Measurements from ENCODE around the gene B3GAT3. TPM values are rescaled to one million over a fixed set of nuclear protein-coding genes. Genes with fewer than 3 reads are reported as not detected.
A peak's percentile ranks its signal among the peaks of the same experiment; 100 is the strongest.

B3GAT3 gene
- total RNA-seq, 2 donors from 2014 or later = 38.6 to 53.9 TPM

- Histone ChIP-seq H3K4me1 (ENCODE audit: control insufficient read depth, insufficient read depth, low read length) (peaks cover 6% of the 10 kb centered on the region), H3K36me3 (ENCODE audit: control insufficient read depth, insufficient read depth, low read length) (peaks cover 81% of the 10 kb centered on the region), H3K9ac (ENCODE audit: extremely low read depth, low read length, poor library complexity, severe bottlenecking) (no peak overlapping the region), H3K9me3 (ENCODE audit: control insufficient read depth, low read length) (no peaks in the 10 kb centered on the region), H3K4me3 (ENCODE audit: low read length) (no peak overlapping the region), H3K27ac (ENCODE audit: low read depth, low read length) (no peak overlapping the region), H3K27me3 (ENCODE audit: control insufficient read depth, insufficient read depth, low read length, poor library complexity, severe bottlenecking) (no peaks in the 10 kb centered on the region)
- H3K4me1 Mint-ChIP-seq = peaks cover 45% of the 10 kb centered on the region
- H3K36me3 Mint-ChIP-seq (ENCODE audit: low read depth) = peaks cover 80% of the 10 kb centered on the region
- no peak overlapping the region for H3K27ac Mint-ChIP-seq
- H3K9me3 Mint-ChIP-seq = no peaks in the 10 kb centered on the region
- no peaks in the 10 kb centered on the region for H3K27me3 Mint-ChIP-seq (ENCODE audit: insufficient read depth)
- TF ChIP-seq, protein P1, sequence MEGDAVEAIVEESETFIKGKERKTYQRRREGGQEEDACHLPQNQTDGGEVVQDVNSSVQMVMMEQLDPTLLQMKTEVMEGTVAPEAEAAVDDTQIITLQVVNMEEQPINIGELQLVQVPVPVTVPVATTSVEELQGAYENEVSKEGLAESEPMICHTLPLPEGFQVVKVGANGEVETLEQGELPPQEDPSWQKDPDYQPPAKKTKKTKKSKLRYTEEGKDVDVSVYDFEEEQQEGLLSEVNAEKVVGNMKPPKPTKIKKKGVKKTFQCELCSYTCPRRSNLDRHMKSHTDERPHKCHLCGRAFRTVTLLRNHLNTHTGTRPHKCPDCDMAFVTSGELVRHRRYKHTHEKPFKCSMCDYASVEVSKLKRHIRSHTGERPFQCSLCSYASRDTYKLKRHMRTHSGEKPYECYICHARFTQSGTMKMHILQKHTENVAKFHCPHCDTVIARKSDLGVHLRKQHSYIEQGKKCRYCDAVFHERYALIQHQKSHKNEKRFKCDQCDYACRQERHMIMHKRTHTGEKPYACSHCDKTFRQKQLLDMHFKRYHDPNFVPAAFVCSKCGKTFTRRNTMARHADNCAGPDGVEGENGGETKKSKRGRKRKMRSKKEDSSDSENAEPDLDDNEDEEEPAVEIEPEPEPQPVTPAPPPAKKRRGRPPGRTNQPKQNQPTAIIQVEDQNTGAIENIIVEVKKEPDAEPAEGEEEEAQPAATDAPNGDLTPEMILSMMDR (conservative IDR thresholded peaks at IDR 0.05) = no peak
- no peak for DNase-seq
- H3K4me3 Mint-ChIP-seq = no peak overlapping the region
- WGBS, 2 experiments (ENCODE audit: insufficient coverage in 1 of 2, insufficient read length in 1 of 2) = 88 to 100% methylated on average over 1 of the region's 1 CpG
Observed at GRCh38 chr11:62569611-62570010, 52.2 kb downstream of the B3GAT3 start.

DNA sequence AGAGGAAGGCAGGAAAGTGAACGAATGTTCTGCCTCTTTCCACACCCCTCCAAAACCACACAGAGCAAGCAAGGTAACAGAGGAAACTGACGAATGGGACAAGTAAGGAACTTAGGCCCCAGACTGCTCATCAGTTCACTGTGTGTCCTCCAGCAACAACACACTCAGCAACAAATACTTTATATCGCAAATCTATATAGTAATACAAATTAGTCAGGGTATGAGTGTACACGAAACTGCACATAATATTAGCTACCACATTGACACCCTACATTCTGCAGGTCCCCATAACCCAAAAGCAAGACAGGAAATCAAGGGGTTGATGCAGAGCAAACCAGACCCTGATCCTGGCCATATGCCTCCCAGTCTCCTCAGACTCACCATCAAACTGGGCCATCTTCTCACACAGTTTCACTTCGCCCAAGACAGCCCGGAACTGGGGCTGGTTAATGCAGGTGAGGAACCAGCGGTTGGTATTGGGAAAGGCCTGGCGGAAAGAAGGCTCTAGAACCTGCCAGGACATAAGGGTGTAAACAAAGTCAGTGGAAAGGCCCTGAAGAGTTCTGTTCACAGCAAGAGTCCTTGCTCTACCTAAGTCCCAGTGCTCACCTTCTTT is 54.7 kb downstream of the B3GAT3 start:
- H3K36me3 Mint-ChIP-seq (ENCODE audit: low read depth) = peaks cover 80% of the 10 kb centered on the region
- peaks cover 36% of the 10 kb centered on the region for H3K4me1 Mint-ChIP-seq
- Histone ChIP-seq H3K4me3 (ENCODE audit: low read length) (peak overlapping the region; percentile 45), H3K9me3 (ENCODE audit: control insufficient read depth, low read length) (no peaks in the 10 kb centered on the region), H3K36me3 (ENCODE audit: control insufficient read depth, insufficient read depth, low read length) (peaks cover 89% of the 10 kb centered on the region), H3K4me1 (ENCODE audit: control insufficient read depth, insufficient read depth, low read length) (peaks cover 6% of the 10 kb centered on the region), H3K27ac (ENCODE audit: low read depth, low read length) (no peak overlapping the region), H3K27me3 (ENCODE audit: control insufficient read depth, insufficient read depth, low read length, poor library complexity, severe bottlenecking) (no peaks in the 10 kb centered on the region), H3K9ac (ENCODE audit: extremely low read depth, low read length, poor library complexity, severe bottlenecking) (no peak overlapping the region)
- TF ChIP-seq, protein P1 (conservative IDR thresholded peaks at IDR 0.05) = no peak
- H3K9me3 Mint-ChIP-seq = no peaks in the 10 kb centered on the region
- H3K27me3 Mint-ChIP-seq (ENCODE audit: insufficient read depth) = no peaks in the 10 kb centered on the region
- no peak for DNase-seq
- H3K27ac Mint-ChIP-seq = peak overlapping the region; percentile 66
- 91 to 94% methylated on average over 4 to 7 of the region's 8 CpGs for WGBS, 2 experiments (ENCODE audit: insufficient coverage in 1 of 2, insufficient read length in 1 of 2)
- H3K4me3 Mint-ChIP-seq = no peak overlapping the region

- Histone ChIP-seq H3K4me3 (ENCODE audit: low read length) (no peak overlapping the region), H3K27ac (ENCODE audit: low read depth, low read length) (no peak overlapping the region), H3K27me3 (ENCODE audit: control insufficient read depth, insufficient read depth, low read length, poor library complexity, severe bottlenecking) (no peaks in the 10 kb centered on the region), H3K4me1 (ENCODE audit: control insufficient read depth, insufficient read depth, low read length) (peaks cover under 1% of the 10 kb centered on the region), H3K9ac (ENCODE audit: extremely low read depth, low read length, poor library complexity, severe bottlenecking) (no peak overlapping the region), H3K36me3 (ENCODE audit: control insufficient read depth, insufficient read depth, low read length) (peaks cover 81% of the 10 kb centered on the region), H3K9me3 (ENCODE audit: control insufficient read depth, low read length) (no peaks in the 10 kb centered on the region)
- H3K36me3 Mint-ChIP-seq (ENCODE audit: low read depth) = peaks cover 74% of the 10 kb centered on the region
- DNase-seq = no peak
- no peaks in the 10 kb centered on the region for H3K27me3 Mint-ChIP-seq (ENCODE audit: insufficient read depth)
- peaks cover 35% of the 10 kb centered on the region for H3K4me1 Mint-ChIP-seq
- 97 to 98% methylated on average over 7 to 8 of the region's 8 CpGs for WGBS, 2 experiments (ENCODE audit: insufficient coverage in 1 of 2, insufficient read length in 1 of 2)
- H3K9me3 Mint-ChIP-seq = no peaks in the 10 kb centered on the region
- TF ChIP-seq, protein P1 (conservative IDR thresholded peaks at IDR 0.05) = no peak
- H3K4me3 Mint-ChIP-seq = no peak overlapping the region
- no peak overlapping the region for H3K27ac Mint-ChIP-seq
Observed at GRCh38 chr11:62566247-62566646, 55.5 kb downstream of the B3GAT3 start.

Small RNA genes within 50 kb of the gene (microRNA-seq; reads per million reads assigned to microRNA genes)
- not detected for gene MIR6747 (ENCODE audit: borderline microRNAs expressed)

Other genes starting within 250 kb of the B3GAT3 start
- gene SCGB1A1, start 203.0 kb downstream of the B3GAT3 start, total RNA-seq = not detected
- gene AHNAK, start 75.2 kb downstream of the B3GAT3 start, total RNA-seq = 100 to 1,000 TPM; 109 to 165 TPM
- gene EEF1G, start 48.1 kb downstream of the B3GAT3 start, total RNA-seq = 1,000 to 10,000 TPM; 1,705 to 1,818 TPM
- 10 to 100 TPM; 16.0 to 33.5 TPM for gene TUT1, start 30.5 kb downstream of the B3GAT3 start, total RNA-seq
- gene MTA2, start 20.1 kb downstream of the B3GAT3 start, total RNA-seq = 100 to 1,000 TPM; 131 to 155 TPM
- gene EML3, start 9.2 kb downstream of the B3GAT3 start, total RNA-seq = 10 to 100 TPM; 51.5 to 57.7 TPM
- gene ROM1, start 8.7 kb downstream of the B3GAT3 start, total RNA-seq = 1 to 10 TPM in 1 of 2 donors, under 1 TPM in 1; 0.71 to 1.3 TPM
- gene GANAB, start 24.6 kb upstream of the B3GAT3 start, total RNA-seq = 100 to 1,000 TPM; 377 to 402 TPM
- gene INTS5, start 31.3 kb upstream of the B3GAT3 start, total RNA-seq = 10 to 100 TPM; 19.0 to 21.6 TPM
- 100 to 1,000 TPM; 125 to 140 TPM for gene C11orf98, start 43.2 kb upstream of the B3GAT3 start, total RNA-seq
- gene CSKMT, start 43.3 kb upstream of the B3GAT3 start, total RNA-seq = 10 to 100 TPM; 29.9 to 39.4 TPM
- gene UQCC3, start 49.7 kb upstream of the B3GAT3 start, total RNA-seq = 10 to 100 TPM in 1 of 2 donors, 1 to 10 TPM in 1; 9.2 to 11.1 TPM
- 10 to 100 TPM in 1 of 2 donors, 1 to 10 TPM in 1; 7.5 to 14.1 TPM for gene LBHD1, start 50.3 kb upstream of the B3GAT3 start, total RNA-seq
- 10 to 100 TPM; 89.3 to 96.6 TPM for gene UBXN1, start 57.1 kb upstream of the B3GAT3 start, total RNA-seq
- gene LRRN4CL, start 67.5 kb upstream of the B3GAT3 start, total RNA-seq = under 1 TPM; 0.55 to 0.99 TPM
- gene BSCL2, start 85.4 kb upstream of the B3GAT3 start, total RNA-seq = 10 to 100 TPM; 68.6 to 77.2 TPM
- 1 to 10 TPM in 1 of 2 donors, under 1 TPM in 1; 0.40 to 1.7 TPM for gene GNG3, start 85.7 kb upstream of the B3GAT3 start, total RNA-seq
- 10 to 100 TPM; 48.1 to 49.8 TPM for gene HNRNPUL2, start 105.5 kb upstream of the B3GAT3 start, total RNA-seq
- 10 to 100 TPM; 40.0 to 55.4 TPM for gene TTC9C, start 106.5 kb upstream of the B3GAT3 start, total RNA-seq
- 10 to 100 TPM; 16.9 to 33.8 TPM for gene ZBTB3, start 132.2 kb upstream of the B3GAT3 start, total RNA-seq
- gene POLR2G, start 139.6 kb upstream of the B3GAT3 start, total RNA-seq = 100 to 1,000 TPM; 107 to 137 TPM
- gene TAF6L, start 149.4 kb upstream of the B3GAT3 start, total RNA-seq = 10 to 100 TPM; 37.4 to 41.7 TPM
- gene TMEM179B, start 165.4 kb upstream of the B3GAT3 start, total RNA-seq = 10 to 100 TPM; 31.0 TPM
- gene TMEM223, start 170.0 kb upstream of the B3GAT3 start, total RNA-seq = 10 to 100 TPM; 18.4 to 21.0 TPM
- 10 to 100 TPM; 45.8 to 61.4 TPM for gene NXF1, start 183.5 kb upstream of the B3GAT3 start, total RNA-seq
- gene STX5, start 210.1 kb upstream of the B3GAT3 start, total RNA-seq = 10 to 100 TPM; 36.9 to 37.3 TPM
- gene TEX54, start 210.9 kb upstream of the B3GAT3 start, total RNA-seq = not detected
- 10 to 100 TPM; 44.6 to 48.1 TPM for gene WDR74, start 217.6 kb upstream of the B3GAT3 start, total RNA-seq

All from endodermal cell (in vitro differentiated cells).